Heart left ventricle (tissue), 16 donors: ENCODE measurements around the gene DDX43. TPM values are rescaled to one million over a fixed set of nuclear protein-coding genes. Genes with fewer than 3 reads are reported as not detected.

Experiments used
- ATAC-seq, 4 donors: fragments of 200-7000 bp; cut with Tn5 transposase; one replicate each; pipeline ENCODE4 v1.9.1; 2020 to 2022; ENCODE audit warnings: moderate library complexity in 4 of 4, mild to moderate bottlenecking in 3 of 4, moderate number of reproducible peaks in 1 of 4
- DNase-seq, 5 donors: peaks; one replicate each; pipeline ENCODE4 v3.0.0-alpha.2; 2020
- H3K27ac ChIP-seq, 12 donors: fragments of 200-600 bp; sonication (generic) in 4 of 12; one replicate each; pipeline versions ENCODE4 v1.5.0 to v1.8.0; 2016 to 2022; ENCODE audit warnings: mild to moderate bottlenecking in 2 of 12
- H3K27me3 ChIP-seq, 9 donors: fragments of 200-600 bp; sonication (generic) in 2 of 9; one replicate each; pipeline versions ENCODE4 v1.5.1 to v1.8.0; 2016 to 2022; ENCODE audit warnings: mild to moderate bottlenecking in 3 of 9
- H3K36me3 ChIP-seq, 9 donors: fragments of 200-600 bp; sonication (generic) in 2 of 9; one replicate each; pipeline versions ENCODE4 v1.5.0 to v1.8.0; 2018 to 2022; ENCODE audit warnings: mild to moderate bottlenecking in 2 of 9
- H3K4me1 ChIP-seq, 12 donors: fragments of 200-600 bp; sonication (generic) in 4 of 12; one replicate each; pipeline versions ENCODE4 v1.5.0 to v1.8.0; 2016 to 2022; ENCODE audit warnings: mild to moderate bottlenecking in 3 of 12
- H3K4me3 ChIP-seq, 12 donors: fragments of 200-600 bp; sonication (generic) in 4 of 12; one replicate each; pipeline versions ENCODE4 v1.5.0 to v1.8.0; 2017 to 2022; ENCODE audit warnings: mild to moderate bottlenecking in 9 of 12, moderate library complexity in 4 of 12
- H3K9me3 ChIP-seq, 12 donors: fragments of 200-600 bp; sonication (generic) in 4 of 12; one replicate each; pipeline versions ENCODE4 v1.5.0 to v1.8.0; 2016 to 2022; ENCODE audit warnings: mild to moderate bottlenecking in 1 of 12
- CTCF ChIP-seq, 12 donors: fragments of 200-600 bp; sonication (generic) in 4 of 12; IDR thresholded peaks; one replicate each; pipeline versions ENCODE4 v1.5.0 to v1.8.0; 2018 to 2022; ENCODE audit warnings: antibody characterized with exemption in 12 of 12, mild to moderate bottlenecking in 5 of 12
- POLR2A ChIP-seq, 2 donors: fragments of 450-650 bp; IDR thresholded peaks; one replicate each; pipeline ENCODE4 v1.6.1; 2017; ENCODE audit warnings: antibody characterized with exemption in 2 of 2, mild to moderate bottlenecking in 2 of 2, moderate library complexity in 2 of 2
- WGBS, 4 donors: extraction: QIAGEN DNeasy Blood & Tissue Kit in 2 of 4; methylation state at CpG; one replicate each; pipeline versions ENCODE4 v1.1.5 to v1.1.7; 2013 to 2018; 5-methylcytosine and 5-hydroxymethylcytosine counted together
- intact Hi-C, 10 donors: fragments of 100-400 bp; cut with DNase I; formaldehyde crosslinking; loops; one replicate each; pipeline versions ENCODE4 v1.11.1 to v1.14.2; 2022
- polyA plus RNA-seq, 2 donors: library from polyadenylated mRNA; stranded (reverse); fragments of 200-250 nt; gene quantifications; one replicate each; pipeline ENCODE4 v1.2.3, GENCODE V29; 2013
- total RNA-seq, 9 donors: library from RNA; depleted of rRNA in 2 of 9; stranded (reverse); fragments of >200 nt in 2 of 9; fragmentation: NEBNext Ultra II Directional in 3 of 9; extraction: Animal tissue kit (Norgen Biotek cat#: 25700) in 3 of 9; gene quantifications; one replicate each; pipeline versions ENCODE4 v1.1.0 to v1.2.4, GENCODE V29; 2016 to 2023
- donor health status: ischemic (EF 13 %, LVEDD 7.1; RV severe dilation, severe dysfunction).
- donor health status: healthy with polysubstance abuse.
- donor health status: DM: no; HTN: yes; CAD: no.
- donor health status: DM: no; HTN: no; CAD: no.
- donor health status: ischemic (EF 25% LVEDD 6.9; RV normal size, moderate dysfunction).
- donor health status: ischemic (EF 25% LVEDD 5.7; RV mildly dilated, moderate dysfunction).
- donor health status: healthy.
- donor health status: DM: yes; HTN: yes; CAD: no.
- donor health status: ischemic (EF 35%, LVEDD 5.7; RV mildly dilated, moderate dysfunction).
- donor health status: nonischemic (EF 11% LVEDD 7.7; RV severe dilation, severe dysfunction).
- donor health status: DM: yes; HTN: yes; CAD: no.
- donor health status: PGD.
- donor health status: ischemic (EF 29% LVEDD 5.4; RV normal size, mild dysfunction).
- donor health status: nonischemic (EF 23%, LVEDD 6.1; RV moderate dilation, normal function).

The DDX43 gene
- total and polyA plus RNA-seq, 11 donors, result 0.08 to 0.52 (median 0.20) TPM; not detected in 3

- Histone ChIP-seq H3K4me1 (no peaks in the 10 kb centered on the region), H3K27me3 (peaks cover 0 to 6% (median 0%) of the 10 kb centered on the region in 9 donors), H3K27ac (no peak overlapping the region), H3K9me3 (no peaks in the 10 kb centered on the region), H3K4me3 (no peak overlapping the region), H3K36me3 (no peaks in the 10 kb centered on the region)
- WGBS, 4 donors, result 86 to 92% (median 90%) methylated on average over 14 of the region's 14 CpGs
- TF ChIP-seq CTCF (IDR thresholded peaks at IDR 0.05) (no peak), POLR2A (IDR thresholded peaks at IDR 0.05) (no peak)
- DNase-seq, result no peak
- no peak for ATAC-seq
- intact Hi-C loops, result no loop called here
Measured at GRCh38 chr6:73364121-73364520, 30.5 kb upstream of the DDX43 start.

GRCh38 chr6:73364549-73364948 is 30.1 kb upstream of the DDX43 start:
- intact Hi-C loops, result no loop called here
- ATAC-seq (no peak), DNase-seq (no peak)
- Histone ChIP-seq H3K27ac (no peak overlapping the region), H3K27me3 (peaks cover 0 to 6% (median 0%) of the 10 kb centered on the region in 9 donors), H3K9me3 (no peaks in the 10 kb centered on the region), H3K36me3 (no peaks in the 10 kb centered on the region), H3K4me3 (no peak overlapping the region), H3K4me1 (no peaks in the 10 kb centered on the region)
- TF ChIP-seq CTCF (IDR thresholded peaks at IDR 0.05) (no peak), POLR2A (IDR thresholded peaks at IDR 0.05) (no peak)
- WGBS, 4 donors, result 84 to 92% (median 88%) methylated on average over 8 to 9 of the region's 9 CpGs

GRCh38 chr6:73367761-73368355 is 26.8 kb upstream of the DDX43 start:
- H3K27ac ChIP-seq, result no peak overlapping the region
- H3K27me3 ChIP-seq, result peaks cover 0 to 6% (median 0%) of the 10 kb centered on the region in 9 donors
- DNase-seq (no peak), ATAC-seq (no peak)
- H3K9me3 ChIP-seq, result peaks cover 0 to 25% (median 11%) of the 10 kb centered on the region in 12 donors
- no peak for TF ChIP-seq CTCF (IDR thresholded peaks at IDR 0.05)
- no peak for TF ChIP-seq POLR2A (IDR thresholded peaks at IDR 0.05)
- H3K4me1 ChIP-seq, result no peaks in the 10 kb centered on the region
- 61 to 68% (median 62%) methylated on average over 16 of the region's 16 CpGs for WGBS, 4 donors
- no peak overlapping the region for H3K4me3 ChIP-seq
- H3K36me3 ChIP-seq, result no peaks in the 10 kb centered on the region
- intact Hi-C loops, result no loop called here

- intact Hi-C loops, result no loop called here
- no peak for TF ChIP-seq CTCF (IDR thresholded peaks at IDR 0.05)
- TF ChIP-seq POLR2A (IDR thresholded peaks at IDR 0.05), result no peak
- no peaks in the 10 kb centered on the region for H3K36me3 ChIP-seq
- WGBS, 4 donors, result 78 to 85% (median 80%) methylated on average over 4 of the region's 4 CpGs
- H3K27ac ChIP-seq, result no peak overlapping the region
- no peaks in the 10 kb centered on the region for H3K4me1 ChIP-seq
- H3K9me3 ChIP-seq, result peaks cover 0 to 25% (median 11%) of the 10 kb centered on the region in 12 donors
- DNase-seq (no peak), ATAC-seq (no peak)
- no peak overlapping the region for H3K4me3 ChIP-seq
- peaks cover 0 to 6% (median 0%) of the 10 kb centered on the region in 9 donors for H3K27me3 ChIP-seq
Measured at GRCh38 chr6:73368675-73369074, 26.0 kb upstream of the DDX43 start.
